ENCODE data around the gene GTF2A1L.
"Not testable (repeated sequence)": the region's sequence is repeated elsewhere in the genome, so short reads cannot be mapped to it uniquely, and the experiment has no call there.

GTF2A1L gene

GRCh38 chr2:48601349-48601748 is 16.3 kb upstream of the GTF2A1L start:
- ChIA-PET POLR2A (no interaction called here), CTCF (interaction anchor here (0.6 kb wide), 1 partner anchor 187 kb away, joined by 6 read pairs; no protein-coding TSS in a partner anchor)

GRCh38 chr2:48605482-48606175 is 12.0 kb upstream of the GTF2A1L start:
- ChIA-PET CTCF (no interaction called here), POLR2A (no interaction called here)
- no peak for DNase-seq (ENCODE audit: extremely low spot score)
- TF ChIP-seq HDGF (IDR thresholded peaks at IDR 0.05; ENCODE audit: borderline replicate concordance) (no peak), TARDBP (IDR thresholded peaks at IDR 0.05) (no peak), FOXK2 (IDR thresholded peaks at IDR 0.05) (no peak), BHLHE40 (IDR thresholded peaks at IDR 0.05; ENCODE audit: borderline replicate concordance) (no peak), ARNT (IDR thresholded peaks at IDR 0.05) (no peak)

More at GRCh38 chr2:48601349-48601748, 16.3 kb upstream of the GTF2A1L start:
- TF ChIP-seq SP1 (IDR thresholded peaks at IDR 0.05) (no peak), FOXM1 (IDR thresholded peaks at IDR 0.05; ENCODE audit: borderline replicate concordance) (no peak), CTBP1 (IDR thresholded peaks at IDR 0.05; ENCODE audit: borderline replicate concordance) (no peak), ELF4 (IDR thresholded peaks at IDR 0.05) (no peak), SUZ12 (IDR thresholded peaks at IDR 0.05) (no peak)
- peak; percentile 20 for DNase-seq (ENCODE audit: extremely low spot score)

DNA sequence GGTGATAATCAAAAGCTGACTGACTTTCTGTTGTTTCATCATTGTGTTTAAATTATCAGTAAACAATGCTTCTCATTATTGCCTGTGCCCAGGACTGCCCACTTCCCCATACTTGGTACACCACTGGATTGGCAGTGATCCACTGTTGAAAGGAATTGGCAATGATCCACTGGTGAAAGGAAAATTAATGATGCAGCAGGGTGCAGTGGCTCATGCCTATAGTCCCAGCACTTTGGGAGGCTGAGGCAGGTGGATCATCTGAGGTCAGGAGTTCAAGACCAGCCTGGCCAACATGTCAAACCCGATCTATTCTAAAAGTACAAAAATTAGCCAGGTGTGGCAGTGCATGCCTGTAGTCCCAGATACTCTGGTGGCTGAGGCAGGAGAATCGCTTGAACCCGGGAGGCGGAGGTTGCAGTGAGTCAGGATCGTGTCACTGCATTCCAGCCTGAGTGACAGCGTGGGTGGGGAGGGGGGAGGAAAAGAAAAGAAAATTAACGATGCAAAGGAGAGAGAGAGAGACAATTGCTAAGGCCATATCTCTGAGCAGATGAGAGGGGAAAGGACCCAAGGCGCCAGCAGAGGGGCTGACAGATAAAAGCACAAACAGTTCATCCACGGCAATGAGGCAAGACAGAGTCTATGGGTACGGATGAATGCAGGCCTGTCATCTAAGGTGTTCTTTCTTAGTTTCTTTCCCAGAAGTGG is 10.2 kb upstream of the GTF2A1L start:
- POLR2A ChIA-PET: no interaction called here
- CTCF ChIA-PET: no interaction called here

GRCh38 chr2:48613211-48613610 is 4.4 kb upstream of the GTF2A1L start:
- DNase-seq (ENCODE audit: extremely low spot score): no peak
- POLR2A ChIA-PET: no interaction called here
- TF ChIP-seq TARDBP (IDR thresholded peaks at IDR 0.05): no peak
- TF ChIP-seq FOXA1 (IDR thresholded peaks at IDR 0.05): no peak
- no peak for TF ChIP-seq ZNF384 (IDR thresholded peaks at IDR 0.05)
- no peak for TF ChIP-seq FOXM1 (IDR thresholded peaks at IDR 0.05; ENCODE audit: borderline replicate concordance)
- TF ChIP-seq ARNT (IDR thresholded peaks at IDR 0.05): no peak
- TF ChIP-seq ELF4 (IDR thresholded peaks at IDR 0.05): no peak
- TF ChIP-seq, protein P1, sequence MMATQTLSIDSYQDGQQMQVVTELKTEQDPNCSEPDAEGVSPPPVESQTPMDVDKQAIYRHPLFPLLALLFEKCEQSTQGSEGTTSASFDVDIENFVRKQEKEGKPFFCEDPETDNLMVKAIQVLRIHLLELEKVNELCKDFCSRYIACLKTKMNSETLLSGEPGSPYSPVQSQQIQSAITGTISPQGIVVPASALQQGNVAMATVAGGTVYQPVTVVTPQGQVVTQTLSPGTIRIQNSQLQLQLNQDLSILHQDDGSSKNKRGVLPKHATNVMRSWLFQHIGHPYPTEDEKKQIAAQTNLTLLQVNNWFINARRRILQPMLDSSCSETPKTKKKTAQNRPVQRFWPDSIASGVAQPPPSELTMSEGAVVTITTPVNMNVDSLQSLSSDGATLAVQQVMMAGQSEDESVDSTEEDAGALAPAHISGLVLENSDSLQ (IDR thresholded peaks at IDR 0.05): no peak
- no peak for TF ChIP-seq SP1 (IDR thresholded peaks at IDR 0.05)
- CTCF ChIA-PET: interaction anchor here (0.6 kb wide), 1 partner anchor 945 kb away, joined by 5 read pairs; no protein-coding TSS in a partner anchor

More for the DNA sequence above, 10.2 kb upstream of the GTF2A1L start:
- DNase-seq (ENCODE audit: extremely low spot score): no peak
- no peak for TF ChIP-seq L3MBTL2 (conservative IDR thresholded peaks at IDR 0.05)
- no peak for TF ChIP-seq HDGF (IDR thresholded peaks at IDR 0.05; ENCODE audit: borderline replicate concordance)
- TF ChIP-seq SP1 (IDR thresholded peaks at IDR 0.05): no peak
- no peak for TF ChIP-seq FOXK2 (IDR thresholded peaks at IDR 0.05)
- no peak for TF ChIP-seq BHLHE40 (IDR thresholded peaks at IDR 0.05; ENCODE audit: borderline replicate concordance)
- TF ChIP-seq NFRKB (IDR thresholded peaks at IDR 0.05): no peak
- no peak for TF ChIP-seq LEF1 (IDR thresholded peaks at IDR 0.05; ENCODE audit: borderline replicate concordance)
- no peak for TF ChIP-seq CTBP1 (IDR thresholded peaks at IDR 0.05; ENCODE audit: borderline replicate concordance)

DNA sequence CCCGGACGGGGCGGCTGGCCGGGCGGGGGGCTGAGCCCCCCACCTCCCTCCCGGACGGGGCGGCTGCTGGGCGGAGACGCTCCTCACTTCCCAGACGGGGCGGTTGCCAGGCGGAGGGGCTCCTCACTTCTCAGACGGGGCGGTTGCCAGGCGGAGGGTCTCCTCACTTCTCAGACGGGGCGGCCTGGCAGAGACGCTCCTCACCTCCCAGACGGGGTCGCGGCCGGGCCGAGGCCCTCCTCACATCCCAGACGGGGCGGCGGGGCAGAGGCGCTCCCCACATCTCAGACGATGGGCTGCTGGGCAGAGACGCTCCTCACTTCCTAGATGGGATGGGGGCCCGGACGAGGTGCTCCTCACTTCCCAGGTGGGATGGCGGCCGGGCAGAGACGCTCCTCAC is 3.1 kb upstream of the GTF2A1L start:
- DNase-seq (ENCODE audit: extremely low spot score); CTCF ChIA-PET; POLR2A ChIA-PET: not testable (repeated sequence)

GRCh38 chr2:48619526-48619925 is 1.9 kb downstream of the GTF2A1L start:
- TF ChIP-seq ZNF384 (IDR thresholded peaks at IDR 0.05) (no peak), NFRKB (IDR thresholded peaks at IDR 0.05) (no peak), L3MBTL2 (conservative IDR thresholded peaks at IDR 0.05) (no peak), FOXA1 (IDR thresholded peaks at IDR 0.05) (no peak), CTBP1 (IDR thresholded peaks at IDR 0.05; ENCODE audit: borderline replicate concordance) (no peak), FOXM1 (IDR thresholded peaks at IDR 0.05; ENCODE audit: borderline replicate concordance) (no peak), ELF4 (IDR thresholded peaks at IDR 0.05) (no peak), FOXK2 (IDR thresholded peaks at IDR 0.05) (no peak), LEF1 (IDR thresholded peaks at IDR 0.05; ENCODE audit: borderline replicate concordance) (no peak), ARNT (IDR thresholded peaks at IDR 0.05) (no peak), TARDBP (IDR thresholded peaks at IDR 0.05) (no peak), HDGF (IDR thresholded peaks at IDR 0.05; ENCODE audit: borderline replicate concordance) (no peak), BHLHE40 (IDR thresholded peaks at IDR 0.05; ENCODE audit: borderline replicate concordance) (no peak), SUZ12 (IDR thresholded peaks at IDR 0.05) (no peak)
- TF ChIP-seq, protein P1 (IDR thresholded peaks at IDR 0.05): no peak
- no peak for DNase-seq (ENCODE audit: extremely low spot score)
- POLR2A ChIA-PET: no interaction called here
- CTCF ChIA-PET: no interaction called here

DNA sequence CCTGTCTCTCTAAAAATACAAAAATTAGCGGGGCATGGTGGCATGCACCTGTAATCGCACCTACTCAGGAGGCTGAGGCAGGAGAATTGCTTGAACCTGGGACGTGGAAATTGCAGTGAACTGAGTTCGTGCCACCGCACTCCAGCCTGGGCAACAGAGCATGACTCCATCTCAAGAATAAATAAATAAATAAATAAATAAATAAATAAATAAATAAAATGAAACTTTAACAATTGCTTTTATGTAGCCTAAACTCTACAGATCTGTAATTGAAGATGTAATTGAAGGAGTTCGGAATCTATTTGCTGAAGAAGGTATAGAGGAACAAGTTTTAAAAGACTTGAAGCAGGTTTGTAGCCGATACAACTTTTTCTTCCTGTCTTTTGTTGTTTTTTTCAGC is 2.9 kb downstream of the GTF2A1L start:
- ChIA-PET CTCF (interaction anchor here (0.6 kb wide), 1 partner anchor 273 kb away, joined by 3 read pairs; no protein-coding TSS in a partner anchor), POLR2A (no interaction called here)
- no peak for DNase-seq (ENCODE audit: extremely low spot score)
- no peak for TF ChIP-seq ELF4 (IDR thresholded peaks at IDR 0.05)
- TF ChIP-seq L3MBTL2 (conservative IDR thresholded peaks at IDR 0.05): no peak
- no peak for TF ChIP-seq LEF1 (IDR thresholded peaks at IDR 0.05; ENCODE audit: borderline replicate concordance)
- no peak for TF ChIP-seq HDGF (IDR thresholded peaks at IDR 0.05; ENCODE audit: borderline replicate concordance)
- no peak for TF ChIP-seq ARNT (IDR thresholded peaks at IDR 0.05)
- TF ChIP-seq SP1 (IDR thresholded peaks at IDR 0.05): no peak
- TF ChIP-seq TARDBP (IDR thresholded peaks at IDR 0.05): no peak
- no peak for TF ChIP-seq FOXM1 (IDR thresholded peaks at IDR 0.05; ENCODE audit: borderline replicate concordance)
- TF ChIP-seq BHLHE40 (IDR thresholded peaks at IDR 0.05; ENCODE audit: borderline replicate concordance): no peak
- no peak for TF ChIP-seq ZNF384 (IDR thresholded peaks at IDR 0.05)
- TF ChIP-seq, protein P1 (IDR thresholded peaks at IDR 0.05): no peak
- no peak for TF ChIP-seq NFRKB (IDR thresholded peaks at IDR 0.05)
- no peak for TF ChIP-seq CTBP1 (IDR thresholded peaks at IDR 0.05; ENCODE audit: borderline replicate concordance)
- no peak for TF ChIP-seq FOXK2 (IDR thresholded peaks at IDR 0.05)
- TF ChIP-seq SUZ12 (IDR thresholded peaks at IDR 0.05): no peak
- no peak for TF ChIP-seq FOXA1 (IDR thresholded peaks at IDR 0.05)

Data from HEK293T (cell line).